Measurements from ENCODE around the gene INPP1. TPM values are rescaled to one million over a fixed set of nuclear protein-coding genes. Genes with fewer than 3 reads are reported as not detected.
"Not testable (repeated sequence)": the region's sequence is repeated elsewhere in the genome, so short reads cannot be mapped to it uniquely, and the experiment has no call there.

INPP1 gene
- 1 to 10 TPM; 5.6 to 6.9 TPM for total RNA-seq

GRCh38 chr2:190343536-190344275, at the start of gene INPP1:
TSS of gene INPP1 (plus strand) at chr2:190343589. CDS start at chr2:190360103, 16,514 bp downstream.
- POLR2A ChIA-PET, result interaction anchor here (0.5 to 1.2 kb wide), 5 partner anchors 16 to 443 kb away, joined by 3 to 6 read pairs (median 5); no protein-coding TSS in a partner anchor
- Mint-ChIP-seq H3K27ac (peak within 1 kb of the TSS; percentile 72), H3K9me3 (ENCODE audit: insufficient read depth) (no peaks in the 10 kb centered on the region), H3K4me3 (peak within 1 kb of the TSS; percentile 77), H3K27me3 (ENCODE audit: low read depth) (peaks cover 17% of the 10 kb centered on the region), H3K36me3 (ENCODE audit: low read depth) (peaks cover 5% of the 10 kb centered on the region), H3K4me1 (ENCODE audit: low read depth) (peaks cover 20% of the 10 kb centered on the region)
- peak; percentile 54 for DNase-seq
- peak; percentile 77 for ATAC-seq
- CTCF ChIA-PET, result interaction anchor here (0.8 to 2.8 kb wide), 12 partner anchors 13 to 123 kb away, joined by 3 to 29 read pairs (median 5); partner anchors contain the start of gene HIBCH

DNA sequence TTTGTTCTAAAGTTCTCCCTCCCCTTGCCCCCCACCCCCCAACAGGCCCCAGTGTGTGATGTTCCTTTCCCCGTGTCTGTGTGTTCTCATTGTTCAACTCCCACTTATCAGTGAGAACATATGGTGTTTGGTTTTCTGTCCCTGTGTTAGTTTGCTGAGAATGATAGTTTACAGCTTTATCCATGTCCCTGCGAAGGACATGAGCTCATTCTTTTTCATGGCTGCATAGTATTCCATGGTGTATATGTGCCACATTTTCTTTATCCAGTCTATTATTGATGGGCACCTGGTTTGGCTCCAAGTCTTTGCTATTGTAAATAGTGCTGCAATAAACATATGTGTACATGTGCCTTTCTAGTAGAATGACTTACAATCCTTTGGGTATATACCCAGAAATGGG, 45.5 kb upstream of the INPP1 start:
- POLR2A ChIA-PET; H3K27ac Mint-ChIP-seq; DNase-seq; H3K4me1 Mint-ChIP-seq (ENCODE audit: low read depth); H3K27me3 Mint-ChIP-seq (ENCODE audit: low read depth); H3K9me3 Mint-ChIP-seq (ENCODE audit: insufficient read depth); H3K4me3 Mint-ChIP-seq; CTCF ChIA-PET; ATAC-seq: not testable (repeated sequence)
- H3K36me3 Mint-ChIP-seq (ENCODE audit: low read depth), result peaks cover 24% of the 10 kb centered on the region

- ATAC-seq (no peak), DNase-seq (no peak)
- Mint-ChIP-seq H3K27ac (no peak overlapping the region), H3K36me3 (ENCODE audit: low read depth) (peaks cover 22% of the 10 kb centered on the region), H3K9me3 (ENCODE audit: insufficient read depth) (no peaks in the 10 kb centered on the region), H3K27me3 (ENCODE audit: low read depth) (no peaks in the 10 kb centered on the region), H3K4me3 (no peak overlapping the region), H3K4me1 (ENCODE audit: low read depth) (no peaks in the 10 kb centered on the region)
- CTCF ChIA-PET, result no interaction called here
- POLR2A ChIA-PET, result no interaction called here
These were observed 42.4 kb upstream of the INPP1 start for GRCh38 chr2:190301032-190301431.

DNA sequence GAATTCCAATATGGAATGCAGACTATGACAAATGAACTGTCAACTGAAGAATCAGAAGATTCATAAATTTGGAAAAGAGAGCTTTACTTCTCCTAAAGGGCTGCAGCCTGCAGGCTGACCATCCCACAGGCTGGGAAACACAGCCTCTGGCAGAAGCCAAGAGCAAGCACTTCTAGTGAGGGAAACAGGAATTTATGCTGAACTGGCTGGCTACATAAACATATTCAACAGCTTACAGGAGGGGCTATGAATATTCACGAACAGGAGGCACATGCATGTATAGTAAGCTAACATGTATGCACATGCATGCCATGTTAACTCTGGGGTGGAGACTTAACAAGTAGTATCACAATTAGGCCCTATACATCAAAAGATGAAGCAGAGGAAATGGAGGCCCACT, 41.3 kb upstream of the INPP1 start:
- no peaks in the 10 kb centered on the region for H3K9me3 Mint-ChIP-seq (ENCODE audit: insufficient read depth)
- DNase-seq (no peak), ATAC-seq (no peak)
- peaks cover 20% of the 10 kb centered on the region for H3K36me3 Mint-ChIP-seq (ENCODE audit: low read depth)
- no peak overlapping the region for H3K4me3 Mint-ChIP-seq
- H3K27ac Mint-ChIP-seq, result no peak overlapping the region
- H3K27me3 Mint-ChIP-seq (ENCODE audit: low read depth), result no peaks in the 10 kb centered on the region
- POLR2A ChIA-PET, result no interaction called here
- CTCF ChIA-PET, result interaction anchor here (1.0 to 1.3 kb wide), 2 partner anchors 9 to 24 kb away, joined by 3 read pairs; no protein-coding TSS in a partner anchor
- no peaks in the 10 kb centered on the region for H3K4me1 Mint-ChIP-seq (ENCODE audit: low read depth)

GRCh38 chr2:190303647-190304046, 39.7 kb upstream of the INPP1 start:
- Mint-ChIP-seq H3K36me3 (ENCODE audit: low read depth) (peaks cover 13% of the 10 kb centered on the region), H3K9me3 (ENCODE audit: insufficient read depth) (no peaks in the 10 kb centered on the region), H3K4me1 (ENCODE audit: low read depth) (no peaks in the 10 kb centered on the region), H3K27me3 (ENCODE audit: low read depth) (no peaks in the 10 kb centered on the region), H3K4me3 (no peak overlapping the region), H3K27ac (no peak overlapping the region)
- ATAC-seq, result no peak
- no peak for DNase-seq
- ChIA-PET CTCF (no interaction called here), POLR2A (no interaction called here)

DNA sequence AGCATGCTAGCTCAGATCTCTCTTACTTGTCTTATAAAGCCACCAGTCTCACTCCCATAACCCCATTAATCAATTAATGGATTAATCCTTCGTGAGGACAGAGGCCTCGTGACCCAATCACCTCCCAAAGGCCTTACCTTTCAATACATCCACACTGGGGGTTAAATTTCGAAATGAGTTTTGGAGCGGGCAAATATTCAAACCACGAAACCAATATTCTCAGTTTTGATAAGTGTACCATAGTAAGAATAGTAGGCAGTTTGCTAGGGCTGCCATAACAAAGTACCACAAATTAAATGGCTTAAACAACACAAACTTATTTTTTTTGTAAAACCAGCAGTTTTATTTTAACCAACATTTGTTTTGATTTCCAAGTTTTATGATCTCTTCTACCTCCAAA, 39.0 kb upstream of the INPP1 start:
- peaks cover 13% of the 10 kb centered on the region for H3K36me3 Mint-ChIP-seq (ENCODE audit: low read depth)
- ATAC-seq, result no peak
- CTCF ChIA-PET, result no interaction called here

DNA sequence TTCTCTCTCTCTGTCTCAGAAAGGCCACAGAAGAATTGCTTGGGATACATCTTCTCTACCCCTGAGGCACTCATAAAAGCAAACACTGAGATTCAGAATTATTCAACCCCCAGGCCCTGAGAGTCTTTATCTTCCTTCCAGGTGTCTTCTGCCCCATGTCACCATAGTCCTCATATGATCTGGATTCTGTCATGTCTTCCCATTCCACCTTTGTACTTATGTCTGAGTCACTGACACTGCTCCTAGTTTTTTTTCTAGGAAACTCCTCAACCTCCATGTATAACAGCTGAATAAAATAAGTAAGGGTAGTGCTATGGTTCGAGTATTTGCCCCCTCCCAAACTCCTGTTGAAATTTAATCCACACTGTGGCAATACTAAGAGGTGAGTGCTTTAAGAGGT, 35.4 kb upstream of the INPP1 start:
- H3K27me3 Mint-ChIP-seq (ENCODE audit: low read depth), result no peaks in the 10 kb centered on the region
- peaks cover 4% of the 10 kb centered on the region for H3K36me3 Mint-ChIP-seq (ENCODE audit: low read depth)
- ChIA-PET CTCF (interaction anchor here (3.1 kb wide), 1 partner anchor 11 kb away, joined by 15 read pairs; the partner anchor contains the start of gene HIBCH), POLR2A (no interaction called here)
- DNase-seq (no peak), ATAC-seq (no peak)
- no peaks in the 10 kb centered on the region for H3K9me3 Mint-ChIP-seq (ENCODE audit: insufficient read depth)
- H3K4me3 Mint-ChIP-seq, result no peak overlapping the region
- H3K4me1 Mint-ChIP-seq (ENCODE audit: low read depth), result no peaks in the 10 kb centered on the region
- no peak overlapping the region for H3K27ac Mint-ChIP-seq

More for the DNA sequence above, 39.0 kb upstream of the INPP1 start:
- Mint-ChIP-seq H3K9me3 (ENCODE audit: insufficient read depth) (no peaks in the 10 kb centered on the region), H3K27me3 (ENCODE audit: low read depth) (no peaks in the 10 kb centered on the region), H3K4me3 (no peak overlapping the region), H3K4me1 (ENCODE audit: low read depth) (no peaks in the 10 kb centered on the region), H3K27ac (no peak overlapping the region)
- POLR2A ChIA-PET, result interaction anchor here (0.7 kb wide), 1 partner anchor 398 kb away, joined by 4 read pairs; no protein-coding TSS in a partner anchor
- no peak for DNase-seq

DNA sequence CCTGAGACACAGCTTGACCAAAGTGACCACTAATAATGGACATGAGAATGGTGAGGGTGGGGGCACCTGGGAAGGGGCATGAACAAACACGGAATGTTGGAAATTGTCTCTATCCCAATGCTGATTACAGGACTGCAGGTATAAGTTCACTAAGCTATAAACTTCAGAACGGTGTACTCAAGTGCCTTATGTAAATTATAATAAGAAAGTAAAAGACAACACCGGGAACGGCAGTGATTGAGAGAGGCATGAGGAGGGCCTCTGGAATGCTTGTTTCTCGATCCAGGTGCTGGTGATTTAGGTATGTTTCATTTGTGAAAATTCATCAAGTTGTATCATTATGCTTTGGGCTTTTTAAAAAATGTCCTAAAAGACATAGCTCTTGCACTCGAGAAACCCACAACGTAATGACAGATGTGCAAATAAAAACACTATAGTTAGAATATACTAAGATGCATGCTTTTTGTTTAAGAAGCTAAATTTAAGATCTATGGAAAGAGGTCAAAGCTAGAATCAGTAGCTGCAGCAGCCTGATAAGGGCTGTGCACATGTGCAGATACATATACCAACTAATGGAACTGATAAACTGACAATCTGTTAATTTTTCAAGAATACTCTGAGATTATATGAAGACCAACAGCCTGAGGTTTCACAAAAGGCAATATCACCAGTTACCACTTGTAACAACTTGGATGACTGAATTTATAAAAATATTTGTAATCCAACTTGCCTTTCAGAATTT, 31.3 kb upstream of the INPP1 start:
- Mint-ChIP-seq H3K9me3 (ENCODE audit: insufficient read depth) (no peaks in the 10 kb centered on the region), H3K4me1 (ENCODE audit: low read depth) (peaks cover 10% of the 10 kb centered on the region), H3K27ac (no peak overlapping the region), H3K36me3 (ENCODE audit: low read depth) (peaks cover 3% of the 10 kb centered on the region), H3K4me3 (no peak overlapping the region), H3K27me3 (ENCODE audit: low read depth) (no peaks in the 10 kb centered on the region)
- ChIA-PET CTCF (no interaction called here), POLR2A (no interaction called here)
- DNase-seq (no peak), ATAC-seq (no peak)

DNA sequence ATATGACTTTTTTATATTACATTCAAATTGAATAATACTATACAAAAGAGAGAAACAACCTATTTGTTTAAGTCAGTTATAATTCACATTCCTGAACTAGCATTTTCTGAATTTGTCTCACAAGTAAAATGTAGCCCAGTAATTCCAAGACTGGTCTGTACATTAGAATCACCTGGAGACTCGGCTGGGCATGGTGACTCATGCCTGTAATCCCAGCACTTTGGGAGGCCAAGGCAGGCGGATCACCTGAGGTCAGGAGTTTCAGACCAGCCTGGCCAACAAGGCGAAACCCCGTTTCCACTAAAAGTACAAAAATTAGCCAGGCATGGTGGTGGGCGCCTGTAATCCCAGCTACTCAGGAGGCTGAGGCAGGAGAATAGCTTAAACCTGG, 30.8 kb upstream of the INPP1 start:
- ATAC-seq; H3K9me3 Mint-ChIP-seq (ENCODE audit: insufficient read depth); H3K27me3 Mint-ChIP-seq (ENCODE audit: low read depth); POLR2A ChIA-PET; CTCF ChIA-PET; H3K27ac Mint-ChIP-seq; H3K4me3 Mint-ChIP-seq; H3K36me3 Mint-ChIP-seq (ENCODE audit: low read depth); DNase-seq: not testable (repeated sequence)
- H3K4me1 Mint-ChIP-seq (ENCODE audit: low read depth), result peaks cover 16% of the 10 kb centered on the region

DNA sequence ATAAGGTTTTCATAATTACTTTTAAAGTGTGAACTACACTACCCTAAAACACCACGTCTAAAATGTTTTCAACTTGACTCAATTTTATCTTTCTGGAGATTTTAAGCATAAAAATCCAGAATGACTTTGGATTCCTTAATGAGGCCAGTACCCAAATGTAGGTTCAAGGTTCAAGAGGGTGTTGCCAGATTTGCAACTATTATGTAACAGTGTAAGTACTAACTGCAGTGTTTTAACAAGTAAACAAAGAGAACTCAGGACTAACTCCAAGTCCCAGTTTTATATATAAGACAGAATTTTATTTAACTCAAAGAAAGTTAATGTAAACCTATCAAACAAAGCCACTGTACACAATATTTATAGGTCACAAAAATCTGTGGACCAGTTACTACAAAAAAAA, 29.5 kb upstream of the INPP1 start:
- H3K27me3 Mint-ChIP-seq (ENCODE audit: low read depth), result no peaks in the 10 kb centered on the region
- DNase-seq, result no peak
- H3K4me1 Mint-ChIP-seq (ENCODE audit: low read depth), result peaks cover 25% of the 10 kb centered on the region
- CTCF ChIA-PET, result interaction anchor here (0.7 to 1.2 kb wide), 2 partner anchors 214 to 225 kb away, joined by 3 to 4 read pairs; no protein-coding TSS in a partner anchor
- POLR2A ChIA-PET, result no interaction called here
- H3K4me3 Mint-ChIP-seq, result no peak overlapping the region
- no peak for ATAC-seq
- no peaks in the 10 kb centered on the region for H3K9me3 Mint-ChIP-seq (ENCODE audit: insufficient read depth)
- peaks cover 8% of the 10 kb centered on the region for H3K36me3 Mint-ChIP-seq (ENCODE audit: low read depth)
- no peak overlapping the region for H3K27ac Mint-ChIP-seq

DNA sequence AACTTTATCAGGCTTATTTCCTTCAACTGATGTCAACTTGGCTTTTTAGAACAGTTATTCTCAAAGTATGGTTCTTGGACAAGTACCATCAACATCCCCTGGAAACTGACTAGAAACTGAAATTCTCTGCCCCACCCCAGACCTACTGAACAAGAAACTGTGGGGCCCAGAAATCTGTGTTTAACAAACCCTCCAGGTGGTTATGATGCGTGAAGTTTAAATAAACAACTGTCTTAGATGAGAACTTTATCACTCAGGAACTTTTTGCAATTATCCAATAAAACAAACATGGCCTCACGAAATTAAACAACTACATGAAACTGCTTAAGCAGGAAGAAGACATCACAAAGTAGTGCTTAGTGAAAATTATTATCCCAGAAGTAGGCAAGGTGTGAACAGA, 28.1 kb upstream of the INPP1 start:
- DNase-seq (no peak), ATAC-seq (no peak)
- no peaks in the 10 kb centered on the region for H3K9me3 Mint-ChIP-seq (ENCODE audit: insufficient read depth)
- H3K36me3 Mint-ChIP-seq (ENCODE audit: low read depth), result peaks cover 5% of the 10 kb centered on the region
- H3K27me3 Mint-ChIP-seq (ENCODE audit: low read depth), result no peaks in the 10 kb centered on the region
- peaks cover 30% of the 10 kb centered on the region for H3K4me1 Mint-ChIP-seq (ENCODE audit: low read depth)
- ChIA-PET CTCF (no interaction called here), POLR2A (no interaction called here)
- H3K4me3 Mint-ChIP-seq, result no peak overlapping the region
- H3K27ac Mint-ChIP-seq, result no peak overlapping the region

- Mint-ChIP-seq H3K9me3 (ENCODE audit: insufficient read depth) (no peaks in the 10 kb centered on the region), H3K4me3 (peak overlapping the region; percentile 91), H3K27ac (no peak overlapping the region), H3K36me3 (ENCODE audit: low read depth) (peaks cover 5% of the 10 kb centered on the region), H3K4me1 (ENCODE audit: low read depth) (peaks cover 39% of the 10 kb centered on the region), H3K27me3 (ENCODE audit: low read depth) (peaks cover 2% of the 10 kb centered on the region)
- no peak for DNase-seq
- ChIA-PET CTCF (interaction anchor here (0.6 to 3.5 kb wide), 12 partner anchors 10 to 555 kb away, joined by 3 to 29 read pairs (median 4); partner anchors contain the start of genes INPP1 and OSGEPL1), POLR2A (interaction anchor here (0.6 to 1.7 kb wide), 4 partner anchors 41 to 555 kb away, joined by 3 to 4 read pairs (median 3); no protein-coding TSS in a partner anchor)
- no peak for ATAC-seq
These were observed 24.9 kb upstream of the INPP1 start for GRCh38 chr2:190318514-190318913.

Measured in activated CD8-positive, alpha-beta T cell treated with anti-CD3 and anti-CD28 coated beads, Interleukin-2, amount 10 ng/mL, durations not matched to agents 7 days and 5 days (primary cell).